Gastrocnemius medialis (tissue), 4 donors: ENCODE data around the gene SVOP. TPM values are rescaled to one million over a fixed set of nuclear protein-coding genes. Genes with fewer than 3 reads are reported as not detected.

ENCODE experiments used
- ATAC-seq, 2 donors: fragments of 150-250 bp; one replicate each; pipeline ENCODE4 v1.9.1; 2016
- DNase-seq, 2 donors: peaks; one replicate each; pipeline ENCODE4 v3.0.0-alpha.2; 2019
- H3K27ac ChIP-seq, 4 donors: fragments of 200-600 bp; sonication (generic); 1 replicate in 1 of 4; 2 replicates in 3 of 4; pipeline ENCODE4 v1.5.1; 2016 to 2018; ENCODE audit warnings: mild to moderate bottlenecking in 2 of 4, moderate library complexity in 1 of 4
- H3K27me3 ChIP-seq, 3 donors: fragments of 200-600 bp; sonication (generic) in 2 of 3; 1 replicate in 1 of 3; 2 replicates in 2 of 3; pipeline versions ENCODE4 v1.5.1 to v1.6.0; 2016 to 2019; ENCODE audit warnings: mild to moderate bottlenecking in 1 of 3, moderate library complexity in 1 of 3
- H3K36me3 ChIP-seq, 2 donors: fragments of 200-600 bp; sonication (generic) in 1 of 2; one replicate each; pipeline ENCODE4 v1.5.1; 2017 to 2018
- H3K4me1 ChIP-seq, 2 donors: fragments of 200-600 bp; sonication (generic) in 1 of 2; one replicate each; pipeline ENCODE4 v1.5.1; 2016 to 2017; ENCODE audit warnings: mild to moderate bottlenecking in 2 of 2
- H3K4me3 ChIP-seq, 4 donors: fragments of 200-600 bp; sonication (generic) in 3 of 4; 1 replicate in 1 of 4; 2 replicates in 3 of 4; pipeline ENCODE4 v1.5.1; 2016 to 2019; ENCODE audit warnings: mild to moderate bottlenecking in 2 of 4
- H3K9me3 ChIP-seq, 3 donors: fragments of 200-600 bp; sonication (generic) in 2 of 3; 1 replicate in 1 of 3; 2 replicates in 2 of 3; pipeline ENCODE4 v1.5.1; 2016 to 2019
- POLR2A ChIP-seq, 2 donors: fragments of 450-650 bp; IDR thresholded peaks; one replicate each; pipeline ENCODE4 v1.6.1; 2017; ENCODE audit warnings: antibody characterized with exemption in 2 of 2, mild to moderate bottlenecking in 2 of 2, moderate library complexity in 2 of 2
- in situ Hi-C, 4 donors: fragments of 200-750 bp; cut with MboI; loops; one replicate each; pipeline versions ENCODE4 v1.15.0 to v1.8.0; 2017; ENCODE audit warnings: low sequenced_read_pairs in 4 of 4
- intact Hi-C: fragments of 100-400 bp; cut with DNase I; formaldehyde crosslinking; loops from one replicate; pipeline ENCODE4 v1.15.1; 2023; ENCODE audit warnings: low total_unique reads
- total RNA-seq, 4 donors: library from RNA; depleted of rRNA; stranded (reverse); fragments of >200 nt; gene quantifications; one replicate each; pipeline versions ENCODE4 v1.1.0 to v1.2.3, GENCODE V29; 2016
- TF ChIP-seq, protein P1 (sequence below), 5 experiments: fragments of 450-650 bp in 3 of 5; fragments of 200-600 bp in 2 of 5; sonication (generic) in 2 of 5; IDR thresholded peaks in 4 of 5; conservative IDR thresholded peaks in 1 of 5; 1 replicate in 4 of 5; 2 replicates in 1 of 5; pipeline ENCODE4 v1.5.1; 2016 to 2019; ENCODE audit warnings: antibody characterized with exemption in 5 of 5, mild to moderate bottlenecking in 3 of 5, moderate library complexity in 3 of 5

SVOP gene
- total RNA-seq, 4 donors from 2014 or later: 0.03 TPM; not detected in 3

- TF ChIP-seq, protein P1, sequence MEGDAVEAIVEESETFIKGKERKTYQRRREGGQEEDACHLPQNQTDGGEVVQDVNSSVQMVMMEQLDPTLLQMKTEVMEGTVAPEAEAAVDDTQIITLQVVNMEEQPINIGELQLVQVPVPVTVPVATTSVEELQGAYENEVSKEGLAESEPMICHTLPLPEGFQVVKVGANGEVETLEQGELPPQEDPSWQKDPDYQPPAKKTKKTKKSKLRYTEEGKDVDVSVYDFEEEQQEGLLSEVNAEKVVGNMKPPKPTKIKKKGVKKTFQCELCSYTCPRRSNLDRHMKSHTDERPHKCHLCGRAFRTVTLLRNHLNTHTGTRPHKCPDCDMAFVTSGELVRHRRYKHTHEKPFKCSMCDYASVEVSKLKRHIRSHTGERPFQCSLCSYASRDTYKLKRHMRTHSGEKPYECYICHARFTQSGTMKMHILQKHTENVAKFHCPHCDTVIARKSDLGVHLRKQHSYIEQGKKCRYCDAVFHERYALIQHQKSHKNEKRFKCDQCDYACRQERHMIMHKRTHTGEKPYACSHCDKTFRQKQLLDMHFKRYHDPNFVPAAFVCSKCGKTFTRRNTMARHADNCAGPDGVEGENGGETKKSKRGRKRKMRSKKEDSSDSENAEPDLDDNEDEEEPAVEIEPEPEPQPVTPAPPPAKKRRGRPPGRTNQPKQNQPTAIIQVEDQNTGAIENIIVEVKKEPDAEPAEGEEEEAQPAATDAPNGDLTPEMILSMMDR (IDR thresholded peaks at IDR 0.05 in 4 of 5, conservative IDR thresholded peaks at IDR 0.05 in 1 of 5): no peak
- no peak for TF ChIP-seq POLR2A (IDR thresholded peaks at IDR 0.05)
- Histone ChIP-seq H3K9me3 (no peaks in the 10 kb centered on the region), H3K4me3 (no peak overlapping the region), H3K27ac (no peak overlapping the region), H3K27me3 (no peaks in the 10 kb centered on the region), H3K36me3 (no peaks in the 10 kb centered on the region), H3K4me1 (peaks cover 6 to 14% of the 10 kb centered on the region in 2 donors)
- intact Hi-C loops (no loop called here), in situ Hi-C loops (loop anchor here in 3 of 4 donors (25.0 kb wide), 2 partner anchors 207 to 332 kb away; partner anchors contain the start of gene SELPLG (in 3 of the 3))
- DNase-seq (no peak), ATAC-seq (no peak)
Measured at GRCh38 chr12:108969622-108970021, 51.2 kb downstream of the SVOP start.

DNA sequence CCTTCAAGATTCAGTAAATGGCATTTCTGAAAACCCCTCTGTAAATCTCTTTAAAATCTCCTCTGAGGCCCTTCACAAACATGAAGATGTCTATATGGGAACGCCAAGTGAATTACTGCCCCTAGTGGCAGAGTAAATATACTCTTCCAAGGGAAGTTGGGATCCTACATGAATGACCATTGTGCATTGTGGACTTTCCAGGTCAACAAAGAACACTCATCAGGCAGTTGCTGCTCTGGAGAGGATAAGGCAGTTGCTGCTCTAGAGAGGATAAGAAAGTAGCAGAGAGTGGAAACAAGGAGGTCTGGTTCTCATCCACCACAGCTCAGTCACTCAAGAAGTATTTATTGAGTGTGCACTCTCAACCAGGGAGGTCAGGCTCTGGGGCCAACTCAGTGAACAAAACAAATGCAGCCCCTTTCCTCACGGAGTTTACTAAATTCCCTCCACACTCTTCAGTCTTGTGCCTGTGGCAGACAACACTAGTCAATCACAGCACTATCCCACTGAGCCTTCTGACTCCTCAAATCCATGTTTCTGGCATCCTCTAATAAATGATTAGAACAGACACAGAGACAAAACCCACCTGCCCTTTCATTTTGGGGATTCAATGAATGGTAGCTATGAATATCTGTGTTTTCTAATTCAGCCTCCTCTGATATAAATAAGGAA lies 52.9 kb downstream of the SVOP start:
- H3K4me1 ChIP-seq: peaks cover 6 to 17% of the 10 kb centered on the region in 2 donors
- DNase-seq (no peak), ATAC-seq (no peak)
- H3K27me3 ChIP-seq: no peaks in the 10 kb centered on the region
- H3K4me3 ChIP-seq: no peak overlapping the region
- intact Hi-C loops (no loop called here), in situ Hi-C loops (loop anchor here in 3 of 4 donors (25.0 kb wide), 2 partner anchors 206 to 331 kb away; partner anchors contain the start of gene SELPLG (in 3 of the 3))
- no peaks in the 10 kb centered on the region for H3K9me3 ChIP-seq
- no peak overlapping the region for H3K27ac ChIP-seq
- no peak for TF ChIP-seq POLR2A (IDR thresholded peaks at IDR 0.05)
- TF ChIP-seq, protein P1 (IDR thresholded peaks at IDR 0.05 in 4 of 5, conservative IDR thresholded peaks at IDR 0.05 in 1 of 5): peak in 1 of 5 experiments; percentile 31
- H3K36me3 ChIP-seq: no peaks in the 10 kb centered on the region

DNA sequence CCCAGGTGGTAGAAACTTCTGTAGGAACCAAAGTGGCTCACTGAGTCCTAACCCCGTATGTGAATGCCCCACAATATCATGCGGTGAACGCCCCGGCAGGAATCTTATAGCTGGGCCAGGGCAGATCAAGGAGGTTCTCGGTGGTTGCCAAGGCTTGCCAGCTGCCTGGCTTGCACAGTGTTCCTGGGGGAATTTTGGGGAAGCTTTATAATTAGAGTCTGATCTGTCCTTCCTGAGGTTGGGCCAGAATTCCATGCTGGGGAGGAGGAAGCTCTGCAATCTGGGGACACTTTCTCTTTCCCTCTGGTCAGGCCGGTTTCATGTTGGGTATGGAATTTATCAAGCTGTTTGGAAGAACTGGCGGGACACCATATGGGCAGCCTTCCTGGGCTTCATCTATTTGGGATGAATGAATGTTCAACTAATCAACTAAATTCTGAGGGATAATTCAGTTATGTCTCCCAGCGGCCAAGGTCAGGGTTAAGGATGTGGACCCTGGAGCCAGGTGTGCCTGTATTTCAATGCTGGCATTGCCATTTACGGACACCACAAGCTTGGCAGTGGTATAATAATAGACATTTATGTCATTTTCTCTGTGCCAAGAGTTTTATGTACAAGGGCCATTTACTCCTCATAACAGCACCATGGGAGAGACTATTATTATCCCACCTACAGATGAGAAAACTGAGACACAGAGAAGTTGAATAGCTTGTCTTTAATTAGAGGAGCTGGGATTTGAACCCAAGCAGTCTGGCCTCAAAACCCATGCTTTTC lies 54.3 kb downstream of the SVOP start:
- ATAC-seq (peak; percentile 84 to 90), DNase-seq (peak; percentile 13 to 57)
- Histone ChIP-seq H3K27ac (peak overlapping the region; percentile 41 to 69 (median 56)), H3K9me3 (no peaks in the 10 kb centered on the region), H3K36me3 (no peaks in the 10 kb centered on the region), H3K4me1 (peaks cover 6 to 17% of the 10 kb centered on the region in 2 donors), H3K4me3 (peak overlapping the region in 1 of 4 donors; percentile 5), H3K27me3 (no peaks in the 10 kb centered on the region)
- in situ Hi-C loops (loop anchor here in 3 of 4 donors (25.0 kb wide), 2 partner anchors 204 to 329 kb away; partner anchors contain the start of gene SELPLG (in 3 of the 3)), intact Hi-C loops (no loop called here)
- TF ChIP-seq, protein P1 (IDR thresholded peaks at IDR 0.05 in 4 of 5, conservative IDR thresholded peaks at IDR 0.05 in 1 of 5): no peak
- TF ChIP-seq POLR2A (IDR thresholded peaks at IDR 0.05): no peak

DNA sequence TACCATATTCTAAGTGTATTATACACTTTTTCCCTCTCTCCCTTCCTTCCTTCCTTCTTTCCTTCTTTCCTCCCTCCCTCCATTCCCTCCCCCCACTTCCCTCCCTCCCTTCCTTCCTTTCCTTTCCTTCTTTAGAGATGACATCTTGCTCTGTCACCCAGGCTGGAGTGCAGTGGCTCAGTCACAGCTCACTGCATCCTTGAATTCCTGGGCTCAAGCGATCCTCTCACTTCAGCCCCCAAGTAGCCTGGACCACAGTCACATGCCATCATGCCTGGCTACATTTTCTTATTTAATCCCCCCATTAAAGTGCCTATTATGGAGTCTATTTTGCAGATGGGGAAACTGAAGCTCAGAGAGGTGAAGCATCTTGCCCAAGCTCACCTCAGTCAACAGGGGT lies 55.0 kb downstream of the SVOP start:
- no peaks in the 10 kb centered on the region for H3K36me3 ChIP-seq
- H3K4me1 ChIP-seq: peaks cover 6 to 17% of the 10 kb centered on the region in 2 donors
- no peak for ATAC-seq
- intact Hi-C loops (no loop called here), in situ Hi-C loops (loop anchor here in 3 of 4 donors (25.0 kb wide), 2 partner anchors 204 to 329 kb away; partner anchors contain the start of gene SELPLG (in 3 of the 3))
- TF ChIP-seq POLR2A (IDR thresholded peaks at IDR 0.05): no peak
- TF ChIP-seq, protein P1 (IDR thresholded peaks at IDR 0.05 in 4 of 5, conservative IDR thresholded peaks at IDR 0.05 in 1 of 5): no peak
- H3K4me3 ChIP-seq: peak overlapping the region in 1 of 4 donors; percentile 5
- DNase-seq: no peak
- H3K27me3 ChIP-seq: no peaks in the 10 kb centered on the region
- H3K27ac ChIP-seq: peak overlapping the region in 3 of 4 donors; percentile 47 to 69 (median 65)
- H3K9me3 ChIP-seq: no peaks in the 10 kb centered on the region
